DND-41 (cell line): Measurements from ENCODE around the gene CNTNAP5.

ENCODE experiments used
- ATAC-seq: fragments of 200-7000 bp; cut with Tn5 transposase; 3 replicates; pipeline ENCODE4 v1.9.1; 2021; ENCODE audit warnings: low read depth; ENCODE audit not compliant: insufficient read depth
- DNase-seq: peaks from one replicate; pipeline ENCODE4 v3.0.0-alpha.2; 2020
- H2AFZ ChIP-seq: 2 replicates; pipeline ENCODE4 v1.6.0; 2012; ENCODE audit warnings: low read depth, low read length
- H3K27ac ChIP-seq: 2 replicates; pipeline ENCODE4 v1.5.1; 2012; ENCODE audit warnings: low read length, inconsistent platforms
- H3K27me3 ChIP-seq: fragments of 200-600 bp; sonication (generic); 2 replicates; pipeline ENCODE4 v1.6.0; 2012; ENCODE audit warnings: low read length, mild to moderate bottlenecking, inconsistent platforms; ENCODE audit not compliant: insufficient read depth, poor library complexity
- H3K36me3 ChIP-seq: 2 replicates; pipeline ENCODE4 v1.5.1; 2012; ENCODE audit warnings: low read length, inconsistent platforms; ENCODE audit not compliant: insufficient read depth
- H3K4me1 ChIP-seq: 2 replicates; pipeline ENCODE4 v1.5.1; 2012; ENCODE audit warnings: mild to moderate bottlenecking, low read length; ENCODE audit not compliant: insufficient read depth
- H3K4me2 ChIP-seq: 2 replicates; pipeline ENCODE4 v1.6.0; 2012; ENCODE audit warnings: mild to moderate bottlenecking, moderate library complexity, low read length, inconsistent platforms; ENCODE audit not compliant: insufficient read depth
- H3K4me3 ChIP-seq, 2 experiments: fragments of 200-600 bp in 1 of 2; shearing (Covaris generic) in 1 of 2; 2 replicates each; pipeline ENCODE4 v1.5.1; 2012 to 2016; ENCODE audit warnings: inconsistent platforms in 2 of 2, low read length in 2 of 2, mild to moderate bottlenecking in 2 of 2, low read depth in 1 of 2, moderate library complexity in 1 of 2
- H3K79me2 ChIP-seq: 2 replicates; pipeline ENCODE4 v1.6.0; 2012; ENCODE audit warnings: low read length, inconsistent platforms; ENCODE audit not compliant: insufficient read depth
- H3K9ac ChIP-seq: 2 replicates; pipeline ENCODE4 v1.6.0; 2012; ENCODE audit warnings: low read depth, mild to moderate bottlenecking, inconsistent platforms, low read length, moderate library complexity
- H3K9me3 ChIP-seq: 2 replicates; pipeline ENCODE4 v1.5.1; 2012; ENCODE audit warnings: low read length, moderate library complexity, mild to moderate bottlenecking, inconsistent platforms; ENCODE audit not compliant: insufficient read depth, severe bottlenecking
- H4K20me1 ChIP-seq: 2 replicates; pipeline ENCODE4 v1.6.0; 2012; ENCODE audit warnings: low read length; ENCODE audit not compliant: insufficient read depth
- EZH2 ChIP-seq: IDR thresholded peaks from 3 replicates; pipeline ENCODE4 v1.6.1; 2012; ENCODE audit warnings: borderline replicate concordance, low read depth, mild to moderate bottlenecking, moderate library complexity, low read length, inconsistent platforms; ENCODE audit not compliant: severe bottlenecking
- TF ChIP-seq, protein P1 (sequence below): IDR thresholded peaks from 2 replicates; pipeline ENCODE4 v1.5.1; 2012; ENCODE audit warnings: borderline replicate concordance, low read length, moderate library complexity, mild to moderate bottlenecking; ENCODE audit not compliant: poor library complexity, severe bottlenecking; ENCODE audit errors: extremely low read depth

Gene CNTNAP5

DNA sequence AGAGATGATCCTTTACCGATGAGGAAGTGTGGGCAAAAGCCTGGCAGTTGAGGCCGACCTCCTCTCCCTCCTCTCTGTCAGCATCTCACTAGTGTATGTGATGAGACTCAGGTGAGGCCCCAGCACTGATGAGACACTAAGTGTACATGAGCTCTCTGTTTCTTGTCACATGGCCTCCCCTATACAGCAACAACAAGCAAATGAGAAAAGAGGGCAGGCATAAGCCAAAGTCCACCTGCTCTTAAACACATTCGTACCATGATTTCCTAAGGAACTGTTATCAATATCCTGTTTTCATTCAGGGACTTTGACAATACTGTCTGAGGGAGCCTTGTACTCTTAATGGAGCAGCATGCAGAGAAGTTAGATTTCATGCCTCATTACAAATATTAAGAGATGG is 113.0 kb downstream of the CNTNAP5 start:
- no peak for DNase-seq
- no peaks in the 10 kb centered on the region for H3K27me3 ChIP-seq
- H2AFZ ChIP-seq = no peak overlapping the region
- no peak for TF ChIP-seq EZH2
- TF ChIP-seq, protein P1, sequence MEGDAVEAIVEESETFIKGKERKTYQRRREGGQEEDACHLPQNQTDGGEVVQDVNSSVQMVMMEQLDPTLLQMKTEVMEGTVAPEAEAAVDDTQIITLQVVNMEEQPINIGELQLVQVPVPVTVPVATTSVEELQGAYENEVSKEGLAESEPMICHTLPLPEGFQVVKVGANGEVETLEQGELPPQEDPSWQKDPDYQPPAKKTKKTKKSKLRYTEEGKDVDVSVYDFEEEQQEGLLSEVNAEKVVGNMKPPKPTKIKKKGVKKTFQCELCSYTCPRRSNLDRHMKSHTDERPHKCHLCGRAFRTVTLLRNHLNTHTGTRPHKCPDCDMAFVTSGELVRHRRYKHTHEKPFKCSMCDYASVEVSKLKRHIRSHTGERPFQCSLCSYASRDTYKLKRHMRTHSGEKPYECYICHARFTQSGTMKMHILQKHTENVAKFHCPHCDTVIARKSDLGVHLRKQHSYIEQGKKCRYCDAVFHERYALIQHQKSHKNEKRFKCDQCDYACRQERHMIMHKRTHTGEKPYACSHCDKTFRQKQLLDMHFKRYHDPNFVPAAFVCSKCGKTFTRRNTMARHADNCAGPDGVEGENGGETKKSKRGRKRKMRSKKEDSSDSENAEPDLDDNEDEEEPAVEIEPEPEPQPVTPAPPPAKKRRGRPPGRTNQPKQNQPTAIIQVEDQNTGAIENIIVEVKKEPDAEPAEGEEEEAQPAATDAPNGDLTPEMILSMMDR = no peak
- no peak for ATAC-seq
- no peak overlapping the region for H3K4me3 ChIP-seq
- H3K9ac ChIP-seq = no peak overlapping the region
- no peaks in the 10 kb centered on the region for H3K36me3 ChIP-seq
- no peak overlapping the region for H3K4me2 ChIP-seq
- no peak overlapping the region for H3K27ac ChIP-seq
- H3K79me2 ChIP-seq = no peaks in the 10 kb centered on the region
- no peaks in the 10 kb centered on the region for H3K4me1 ChIP-seq
- H4K20me1 ChIP-seq = no peaks in the 10 kb centered on the region
- H3K9me3 ChIP-seq = no peaks in the 10 kb centered on the region

DNA sequence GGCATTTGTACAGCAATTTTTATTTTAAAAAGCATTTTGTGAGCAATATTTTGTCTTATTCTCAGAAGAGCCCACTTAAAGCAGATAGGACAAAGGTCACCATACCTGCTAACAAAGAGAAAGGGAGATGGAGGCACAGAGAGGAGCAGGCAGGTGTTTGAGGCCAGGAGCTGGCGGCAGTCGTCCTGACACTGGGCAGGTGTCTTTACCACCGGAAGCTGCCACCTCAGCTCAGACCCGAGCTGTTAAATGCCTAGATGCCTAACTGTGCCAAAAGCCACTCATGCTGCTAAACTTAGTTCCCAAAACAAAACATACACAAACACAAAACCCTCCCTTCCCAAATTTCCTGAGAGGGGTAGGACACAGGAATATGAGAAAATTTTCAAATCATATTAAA is 120.9 kb downstream of the CNTNAP5 start:
- ATAC-seq (no peak), DNase-seq (no peak)
- Histone ChIP-seq H3K9me3 (no peaks in the 10 kb centered on the region), H3K27me3 (no peaks in the 10 kb centered on the region), H3K27ac (no peak overlapping the region), H3K4me3 (no peak overlapping the region), H3K9ac (no peak overlapping the region), H4K20me1 (no peaks in the 10 kb centered on the region), H2AFZ (no peak overlapping the region), H3K4me2 (no peak overlapping the region), H3K4me1 (no peaks in the 10 kb centered on the region), H3K36me3 (no peaks in the 10 kb centered on the region), H3K79me2 (no peaks in the 10 kb centered on the region)
- TF ChIP-seq, protein P1 = no peak
- TF ChIP-seq EZH2 = no peak

DNA sequence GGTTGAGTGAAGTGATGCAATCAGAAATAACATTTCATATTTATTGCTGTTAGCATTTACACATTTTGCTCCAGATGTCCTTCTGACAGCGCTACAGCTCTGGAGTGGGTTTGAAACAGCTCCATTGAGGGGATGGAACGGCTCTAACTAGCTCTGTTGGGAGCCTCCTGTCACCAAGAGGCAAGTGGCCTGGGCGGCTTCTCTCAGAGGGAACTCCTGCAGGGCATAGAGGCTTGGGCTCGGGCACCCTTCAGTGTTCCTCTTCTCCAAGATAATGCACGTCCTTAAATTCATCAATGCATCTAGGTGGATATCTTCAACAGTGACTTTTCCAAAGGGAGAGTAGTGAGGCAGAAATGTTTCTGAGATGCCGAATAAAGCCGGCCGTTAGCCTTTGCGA is 122.5 kb downstream of the CNTNAP5 start:
- Histone ChIP-seq H3K27me3 (no peaks in the 10 kb centered on the region), H3K4me2 (no peak overlapping the region), H3K4me3 (no peak overlapping the region), H2AFZ (no peak overlapping the region), H3K79me2 (no peaks in the 10 kb centered on the region), H3K9me3 (no peaks in the 10 kb centered on the region), H3K36me3 (no peaks in the 10 kb centered on the region), H3K27ac (no peak overlapping the region), H4K20me1 (no peaks in the 10 kb centered on the region), H3K4me1 (no peaks in the 10 kb centered on the region), H3K9ac (no peak overlapping the region)
- ATAC-seq (no peak), DNase-seq (no peak)
- TF ChIP-seq EZH2 = no peak
- TF ChIP-seq, protein P1 = no peak

DNA sequence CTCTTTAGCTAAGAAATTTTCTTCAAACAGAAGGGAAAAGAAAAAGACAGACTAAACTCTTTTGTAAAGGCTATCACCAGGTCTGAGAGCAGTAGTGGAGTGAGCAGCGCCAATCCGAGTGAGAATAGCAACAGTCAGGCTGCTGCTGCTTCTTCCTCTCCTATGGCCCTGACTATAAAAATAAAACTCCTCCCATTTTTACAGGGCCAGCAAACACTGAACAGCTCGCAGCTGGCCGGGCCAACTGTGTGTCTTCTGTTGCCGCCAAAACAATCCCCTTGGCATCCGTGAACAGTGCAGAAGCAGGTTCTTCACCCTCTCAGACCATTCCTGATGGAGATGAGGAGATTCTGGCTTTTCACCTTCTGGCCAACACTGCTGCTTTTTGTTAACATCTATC is 124.5 kb downstream of the CNTNAP5 start:
- H3K79me2 ChIP-seq = no peaks in the 10 kb centered on the region
- no peaks in the 10 kb centered on the region for H3K9me3 ChIP-seq
- no peaks in the 10 kb centered on the region for H3K4me1 ChIP-seq
- TF ChIP-seq, protein P1 = no peak
- no peak for TF ChIP-seq EZH2
- H3K9ac ChIP-seq = no peak overlapping the region
- no peak overlapping the region for H3K27ac ChIP-seq
- ATAC-seq (no peak), DNase-seq (no peak)
- H2AFZ ChIP-seq = no peak overlapping the region
- H3K4me2 ChIP-seq = no peak overlapping the region
- H3K4me3 ChIP-seq = no peak overlapping the region
- no peaks in the 10 kb centered on the region for H3K36me3 ChIP-seq
- H3K27me3 ChIP-seq = no peaks in the 10 kb centered on the region
- no peaks in the 10 kb centered on the region for H4K20me1 ChIP-seq
